Measurements from ENCODE around the gene PKP1. TPM values are rescaled to one million over a fixed set of nuclear protein-coding genes. Genes with fewer than 3 reads are reported as not detected.

Gene PKP1
- total RNA-seq, 3 donors from 2014 or later, result 0.96 to 22.5 (median 12.1) TPM

DNA sequence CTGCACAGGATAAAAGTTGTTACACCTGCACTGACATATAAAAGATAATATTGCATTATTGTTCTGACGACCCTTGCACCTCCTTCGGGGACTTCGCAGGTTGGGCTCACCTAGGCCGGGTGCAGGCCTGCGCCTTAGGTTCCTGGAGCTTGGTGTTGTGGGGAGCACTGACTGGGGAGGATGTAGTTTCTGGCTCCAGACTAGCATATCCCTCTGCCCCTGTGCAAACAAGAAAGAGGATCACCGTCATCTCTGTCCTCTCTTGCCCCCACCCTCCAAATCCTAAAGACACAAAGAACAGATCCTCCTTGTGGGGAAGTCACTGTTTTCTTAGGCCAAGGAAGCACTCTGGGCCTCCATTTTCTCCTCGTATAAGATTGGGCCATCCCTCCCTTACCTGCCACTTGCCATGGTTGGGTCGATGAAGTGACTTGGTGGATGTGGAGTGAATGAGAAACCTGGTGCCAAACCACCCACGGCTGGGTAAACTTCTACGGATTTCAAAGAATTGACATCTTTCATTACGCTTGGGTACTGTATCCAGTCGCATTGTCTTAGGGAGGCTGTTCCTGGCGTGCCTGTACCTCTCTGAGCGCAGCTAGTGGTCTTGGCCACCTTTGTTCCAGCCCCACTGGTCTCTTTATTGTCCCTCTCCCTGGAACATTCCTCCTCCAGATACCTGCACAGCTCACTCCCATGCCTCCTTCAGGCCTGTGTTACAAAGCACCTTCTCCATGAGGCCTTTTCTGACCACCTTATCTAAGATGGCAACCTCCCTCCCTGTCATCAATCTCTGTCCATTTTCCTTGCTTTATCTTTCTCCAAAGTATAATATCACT, 34.4 kb upstream of the PKP1 start:
- DNase-seq (ENCODE audit: low spot score in 2 of 2), result no peak

DNA sequence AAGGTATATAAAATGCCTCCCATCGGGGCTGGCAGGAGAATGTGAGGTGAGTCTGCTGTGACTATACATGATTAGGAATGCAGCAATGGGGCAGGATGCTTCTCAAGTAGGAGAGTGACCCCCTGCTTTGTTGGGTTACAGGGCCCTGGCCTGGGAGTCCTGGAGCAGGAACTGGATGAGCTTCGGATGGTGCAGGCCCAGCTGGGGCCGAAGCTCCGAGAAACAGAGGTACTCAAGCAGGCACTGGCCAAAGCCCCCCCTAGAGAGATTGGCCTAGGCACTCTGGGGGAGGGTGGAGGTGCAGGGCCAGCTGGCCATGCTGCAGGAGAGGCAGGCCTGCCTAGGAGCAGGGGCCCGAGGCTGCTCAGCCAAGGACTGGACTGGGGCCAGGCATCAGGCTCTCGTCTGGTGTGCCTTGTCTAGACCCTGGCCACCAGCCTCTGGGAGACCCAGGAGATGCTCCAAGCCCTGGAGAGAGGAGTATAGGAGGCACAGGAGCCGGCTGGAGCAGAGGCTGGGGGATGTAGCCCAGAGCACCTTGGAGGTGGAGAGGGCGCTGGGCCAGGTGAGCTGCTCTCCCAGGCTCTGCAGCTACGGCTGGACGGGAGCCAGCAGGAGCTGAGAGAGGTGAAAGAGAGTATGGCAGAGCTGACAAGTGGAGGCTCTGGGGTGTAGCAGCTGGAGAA, 32.8 kb upstream of the PKP1 start:
- no peak for TF ChIP-seq POLR2AphosphoS5 (IDR thresholded peaks at IDR 0.05)
- no peak for TF ChIP-seq POLR2A (IDR thresholded peaks at IDR 0.05)
- TF ChIP-seq, protein P1, sequence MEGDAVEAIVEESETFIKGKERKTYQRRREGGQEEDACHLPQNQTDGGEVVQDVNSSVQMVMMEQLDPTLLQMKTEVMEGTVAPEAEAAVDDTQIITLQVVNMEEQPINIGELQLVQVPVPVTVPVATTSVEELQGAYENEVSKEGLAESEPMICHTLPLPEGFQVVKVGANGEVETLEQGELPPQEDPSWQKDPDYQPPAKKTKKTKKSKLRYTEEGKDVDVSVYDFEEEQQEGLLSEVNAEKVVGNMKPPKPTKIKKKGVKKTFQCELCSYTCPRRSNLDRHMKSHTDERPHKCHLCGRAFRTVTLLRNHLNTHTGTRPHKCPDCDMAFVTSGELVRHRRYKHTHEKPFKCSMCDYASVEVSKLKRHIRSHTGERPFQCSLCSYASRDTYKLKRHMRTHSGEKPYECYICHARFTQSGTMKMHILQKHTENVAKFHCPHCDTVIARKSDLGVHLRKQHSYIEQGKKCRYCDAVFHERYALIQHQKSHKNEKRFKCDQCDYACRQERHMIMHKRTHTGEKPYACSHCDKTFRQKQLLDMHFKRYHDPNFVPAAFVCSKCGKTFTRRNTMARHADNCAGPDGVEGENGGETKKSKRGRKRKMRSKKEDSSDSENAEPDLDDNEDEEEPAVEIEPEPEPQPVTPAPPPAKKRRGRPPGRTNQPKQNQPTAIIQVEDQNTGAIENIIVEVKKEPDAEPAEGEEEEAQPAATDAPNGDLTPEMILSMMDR (IDR thresholded peaks at IDR 0.05), result no peak
- H3K27me3 ChIP-seq, result no peaks in the 10 kb centered on the region
- no peaks in the 10 kb centered on the region for H3K36me3 ChIP-seq
- intact Hi-C loops (cut with DNase I; ENCODE audit: low total_unique reads), result loop anchor here (5.0 kb wide), 1 partner anchor 112 kb away; no protein-coding TSS in a partner anchor
- no peak overlapping the region for H3K4me3 ChIP-seq
- H3K27ac ChIP-seq, result no peak overlapping the region
- H3K9me3 ChIP-seq, result no peaks in the 10 kb centered on the region
- DNase-seq (ENCODE audit: low spot score in 2 of 2), result no peak
- H3K4me1 ChIP-seq, result no peaks in the 10 kb centered on the region

More for the DNA sequence above, 34.4 kb upstream of the PKP1 start:
- Histone ChIP-seq H3K9me3 (no peaks in the 10 kb centered on the region), H3K4me1 (no peaks in the 10 kb centered on the region), H3K4me3 (no peak overlapping the region), H3K36me3 (no peaks in the 10 kb centered on the region), H3K27ac (no peak overlapping the region), H3K27me3 (no peaks in the 10 kb centered on the region)
- intact Hi-C loops (cut with DNase I; ENCODE audit: low total_unique reads), result no loop called here
- TF ChIP-seq, protein P1 (IDR thresholded peaks at IDR 0.05), result no peak
- TF ChIP-seq POLR2AphosphoS5 (IDR thresholded peaks at IDR 0.05), result no peak
- no peak for TF ChIP-seq POLR2A (IDR thresholded peaks at IDR 0.05)

DNA sequence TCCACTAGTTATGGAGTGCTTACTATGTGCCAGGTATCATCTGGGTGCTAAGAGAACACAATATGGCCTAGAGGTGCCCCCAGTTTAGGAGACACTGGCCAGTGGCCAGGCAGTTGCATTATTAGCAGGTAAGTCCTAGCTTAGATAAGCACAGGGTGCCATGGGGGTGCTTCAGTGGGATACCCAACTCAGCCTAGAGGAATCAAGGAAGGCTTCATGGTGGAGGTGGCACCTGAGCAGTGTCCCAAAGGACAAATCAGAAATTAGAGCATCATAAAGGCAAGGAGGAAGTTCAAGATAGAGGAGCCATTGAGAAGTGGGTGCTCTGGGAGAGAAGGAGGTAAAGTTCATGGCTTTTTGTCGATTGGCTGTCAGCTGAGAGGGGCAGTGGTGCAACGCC, 31.9 kb upstream of the PKP1 start:
- intact Hi-C loops (cut with DNase I; ENCODE audit: low total_unique reads), result loop anchor here (5.0 kb wide), 1 partner anchor 111 kb away; no protein-coding TSS in a partner anchor
- no peak overlapping the region for H3K27ac ChIP-seq
- no peaks in the 10 kb centered on the region for H3K27me3 ChIP-seq
- TF ChIP-seq, protein P1 (IDR thresholded peaks at IDR 0.05), result no peak
- TF ChIP-seq POLR2AphosphoS5 (IDR thresholded peaks at IDR 0.05), result no peak
- no peak for TF ChIP-seq POLR2A (IDR thresholded peaks at IDR 0.05)
- H3K36me3 ChIP-seq, result no peaks in the 10 kb centered on the region
- no peaks in the 10 kb centered on the region for H3K4me1 ChIP-seq
- no peak for DNase-seq (ENCODE audit: low spot score in 2 of 2)
- no peaks in the 10 kb centered on the region for H3K9me3 ChIP-seq
- no peak overlapping the region for H3K4me3 ChIP-seq

DNA sequence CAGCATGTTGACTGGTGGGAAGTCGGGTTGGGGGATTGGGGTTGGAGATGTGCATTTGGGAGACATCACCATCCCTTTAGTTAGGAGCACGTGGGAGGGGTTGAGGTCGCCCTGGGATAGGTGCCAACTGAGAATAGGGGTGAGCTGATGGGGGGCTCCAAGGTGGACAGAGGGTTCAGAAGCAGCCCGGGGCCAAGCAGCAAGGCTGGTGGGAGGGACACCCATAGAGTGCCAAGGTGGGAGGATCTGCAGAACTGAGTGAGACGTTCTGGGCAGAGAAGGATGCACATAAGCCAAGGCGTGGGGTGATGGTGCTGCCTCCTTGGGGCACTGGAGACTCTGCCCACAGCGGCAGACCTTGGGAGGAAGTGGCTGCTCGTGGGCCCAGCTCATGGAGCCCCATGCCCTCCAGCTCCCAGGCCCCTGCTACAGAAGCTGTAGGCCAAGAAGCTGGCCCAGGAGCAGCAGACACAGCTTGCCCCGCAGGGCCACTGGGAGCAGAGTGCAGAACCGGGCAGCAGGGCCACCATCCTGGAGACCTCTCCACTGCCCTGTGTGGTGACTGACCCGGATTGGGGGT, 31.4 kb upstream of the PKP1 start:
- TF ChIP-seq POLR2AphosphoS5 (IDR thresholded peaks at IDR 0.05) (no peak), POLR2A (IDR thresholded peaks at IDR 0.05) (no peak)
- TF ChIP-seq, protein P1 (IDR thresholded peaks at IDR 0.05), result no peak
- Histone ChIP-seq H3K36me3 (no peaks in the 10 kb centered on the region), H3K4me3 (no peak overlapping the region), H3K4me1 (no peaks in the 10 kb centered on the region), H3K9me3 (no peaks in the 10 kb centered on the region), H3K27ac (no peak overlapping the region), H3K27me3 (no peaks in the 10 kb centered on the region)
- intact Hi-C loops (cut with DNase I; ENCODE audit: low total_unique reads), result loop anchor here (5.0 kb wide), 1 partner anchor 110 kb away; no protein-coding TSS in a partner anchor
- no peak for DNase-seq (ENCODE audit: low spot score in 2 of 2)
